IMR-90 (cell line): Measurements from ENCODE around the gene CCDC194. TPM values are rescaled to one million over a fixed set of nuclear protein-coding genes. Genes with fewer than 3 reads are reported as not detected.

Source experiments
- ATAC-seq: fragments of 200-7000 bp; cut with Tn5 transposase; 2 replicates; pipeline ENCODE4 v1.9.1; 2020; ENCODE audit warnings: low read depth, mild to moderate bottlenecking, moderate library complexity
- BruUV-seq: library from RNA; stranded (reverse); fragments of 400-500 nt; replicated peaks from 2 replicates; lab custom pipeline; 2021; lab: Mats Ljungman, UMichigan
- CTCF ChIA-PET: fragments of 300-600 bp; formaldehyde crosslinking; extraction: SDS; loops from one replicate; lab custom pipeline; 2021; ENCODE audit warnings: antibody characterized with exemption; lab: Yijun Ruan, JAX
- POLR2A ChIA-PET: fragments of 300-600 bp; sonication (Branson Sonifier 250); formaldehyde crosslinking; loops from one replicate; lab custom pipeline; 2022; ENCODE audit warnings: antibody characterized with exemption; ENCODE audit not compliant: unreplicated experiment; lab: Charles Lee
- DNase-seq: peaks from one replicate; pipeline ENCODE4 v3.0.0; 2013
- H2AFZ ChIP-seq: replicated peaks from 2 replicates; pipeline ENCODE3; 2013; ENCODE audit warnings: low read length, mild to moderate bottlenecking; ENCODE audit not compliant: poor library complexity
- H2AK5ac ChIP-seq: 2 replicates; pipeline ENCODE4 v1.6.1; 2013; ENCODE audit warnings: low read depth, low read length, inconsistent platforms
- H2AK9ac ChIP-seq: replicated peaks from 2 replicates; pipeline ENCODE3; 2013; ENCODE audit warnings: mild to moderate bottlenecking, low read depth, low read length, moderate library complexity; ENCODE audit not compliant: poor library complexity
- H2BK120ac ChIP-seq: 2 replicates; pipeline ENCODE4 v1.6.1; 2013; ENCODE audit warnings: low read depth, low read length, inconsistent platforms
- H2BK15ac ChIP-seq: 3 replicates; pipeline ENCODE4 v1.6.1; 2013; ENCODE audit warnings: low read depth, low read length, inconsistent platforms
- H2BK20ac ChIP-seq: 2 replicates; pipeline ENCODE4 v1.6.1; 2013; ENCODE audit warnings: low read depth, mild to moderate bottlenecking, inconsistent platforms, low read length, moderate library complexity
- H2BK5ac ChIP-seq: 2 replicates; pipeline ENCODE4 v1.6.1; 2013; ENCODE audit warnings: mild to moderate bottlenecking, low read depth, low read length, inconsistent platforms; ENCODE audit not compliant: poor library complexity, severe bottlenecking
- H3K14ac ChIP-seq: replicated peaks from 2 replicates; pipeline ENCODE4 v1.6.1; 2013; ENCODE audit warnings: low read depth, low read length, inconsistent platforms
- H3K18ac ChIP-seq: 2 replicates; pipeline ENCODE4 v1.6.1; 2013; ENCODE audit warnings: low read depth, low read length, control low read depth
- H3K23ac ChIP-seq: 2 replicates; pipeline ENCODE4 v1.6.1; 2013; ENCODE audit warnings: low read depth, low read length, inconsistent platforms
- H3K27ac ChIP-seq: 2 replicates; pipeline ENCODE4 v1.5.1; 2013; ENCODE audit warnings: mild to moderate bottlenecking, control low read depth, low read length; ENCODE audit not compliant: insufficient read depth
- H3K27me3 ChIP-seq: 2 replicates; pipeline ENCODE4 v1.6.1; 2013; ENCODE audit warnings: low read length; ENCODE audit not compliant: control insufficient read depth, insufficient read depth
- H3K36me3 ChIP-seq: 2 replicates; pipeline ENCODE4 v1.6.1; 2013; ENCODE audit warnings: low read length, mixed read lengths; ENCODE audit not compliant: control insufficient read depth, insufficient read depth
- H3K4ac ChIP-seq: 2 replicates; pipeline ENCODE4 v1.6.1; 2013; ENCODE audit warnings: low read depth, low read length, inconsistent platforms
- H3K4me1 ChIP-seq: 2 replicates; pipeline ENCODE4 v1.6.1; 2013; ENCODE audit warnings: low read length, mixed read lengths; ENCODE audit not compliant: control insufficient read depth, insufficient read depth
- H3K4me2 ChIP-seq: 2 replicates; pipeline ENCODE4 v1.6.1; 2013; ENCODE audit warnings: low read depth, mild to moderate bottlenecking, control low read depth, low read length, moderate library complexity
- H3K4me3 ChIP-seq: 2 replicates; pipeline ENCODE4 v1.5.1; 2013; ENCODE audit warnings: low read depth, mild to moderate bottlenecking, control low read depth, low read length, moderate library complexity; ENCODE audit not compliant: insufficient read depth
- H3K56ac ChIP-seq: 2 replicates; pipeline ENCODE4 v1.6.1; 2013; ENCODE audit warnings: low read length, inconsistent platforms; ENCODE audit not compliant: insufficient read depth; ENCODE audit errors: extremely low read depth
- H3K79me1 ChIP-seq, 2 experiments: 2 replicates each; pipeline ENCODE4 v1.6.1; 2013; ENCODE audit warnings: low read length in 2 of 2, inconsistent platforms in 1 of 2, low read depth in 1 of 2
- H3K9ac ChIP-seq: 2 replicates; pipeline ENCODE4 v1.6.1; 2013; ENCODE audit warnings: low read depth, low read length, control low read depth
- H3K9me1 ChIP-seq: 2 replicates; pipeline ENCODE4 v1.6.1; 2013; ENCODE audit warnings: low read length, inconsistent platforms; ENCODE audit not compliant: insufficient read depth
- H3K9me3 ChIP-seq: 2 replicates; pipeline ENCODE4 v1.6.1; 2013; ENCODE audit warnings: low read length; ENCODE audit not compliant: control insufficient read depth, insufficient read depth
- H4K20me1 ChIP-seq: 2 replicates; pipeline ENCODE4 v1.6.1; 2013; ENCODE audit warnings: low read length, inconsistent platforms; ENCODE audit not compliant: insufficient read depth
- H4K5ac ChIP-seq: 2 replicates; pipeline ENCODE4 v1.6.1; 2013; ENCODE audit warnings: mild to moderate bottlenecking, low read depth, low read length, control low read depth
- H4K8ac ChIP-seq, 2 experiments: 2 replicates each; pipeline ENCODE4 v1.6.1; 2013; ENCODE audit warnings: low read depth in 2 of 2, low read length in 2 of 2, control low read depth in 1 of 2, inconsistent platforms in 1 of 2
- H4K91ac ChIP-seq: 2 replicates; pipeline ENCODE4 v1.6.1; 2013; ENCODE audit warnings: low read depth, low read length, inconsistent platforms; ENCODE audit not compliant: insufficient read depth
- CTCF ChIP-seq: conservative IDR thresholded peaks from 2 replicates; pipeline ENCODE4 v1.5.1; 2012; ENCODE audit warnings: mild to moderate bottlenecking, low read depth, low read length, improper control_type of control experiment
- ELK1 ChIP-seq: fragments of 150-350 bp; IDR thresholded peaks from 2 replicates; pipeline ENCODE4 v1.6.1; 2016; ENCODE audit warnings: low read depth, mild to moderate bottlenecking, low read length, moderate library complexity, borderline replicate concordance
- WGBS, 2 experiments: methylation state at CpG; one replicate each; pipeline versions ENCODE4 v1.1.5 to v1.1.7; 2013; ENCODE audit warnings: missing lambda C conversion rate in 2 of 2; ENCODE audit not compliant: insufficient read length in 1 of 2; ENCODE audit errors: extremely low coverage in 2 of 2; 5-methylcytosine and 5-hydroxymethylcytosine counted together
- dilution Hi-C: fragments of 300-500 bp; cut with HindIII; formaldehyde crosslinking; loops from one replicate; pipeline ENCODE4 v1.14.3; 2018; ENCODE audit warnings: low sequenced_read_pairs; ENCODE audit not compliant: unreplicated experiment
- in situ Hi-C: fragments of 300-500 bp; cut with MboI; formaldehyde crosslinking; loops from 3 replicates; pipeline ENCODE4 v1.14.3; 2019; ENCODE audit warnings: low sequenced_read_pairs, inconsistent platforms, mixed read lengths
- intact Hi-C: fragments of 100-400 bp; cut with micrococcal nuclease; formaldehyde crosslinking; loops from 2 replicates; pipeline ENCODE4 v1.10.0; 2022
- polyA plus RNA-seq, 3 experiments: library from polyadenylated mRNA; depleted of rRNA; stranded (reverse); fragments of >200 nt; gene quantifications; 2 replicates each; pipeline ENCODE4 v1.2.3, GENCODE V29; 2012; ENCODE audit warnings: low replicate concordance in 1 of 3
- total RNA-seq: library from RNA; depleted of rRNA; stranded (reverse); fragments of >200 nt; gene quantifications from 2 replicates; pipeline ENCODE4 v1.2.3, GENCODE V29; 2012

The CCDC194 gene
- total and polyA plus RNA-seq, 2 of the 4 experiments (the other 2 are of a cell fraction), result not detected

- WGBS, 2 experiments, result 100% methylated on average over 2 of the region's 4 CpGs; no CpG with 5 or more reads in 1 of the 2 experiments
- dilution Hi-C loops, result no loop called here
These were observed 27.9 kb upstream of the CCDC194 start for GRCh38 chr19:17421942-17422341.

More at GRCh38 chr19:17421942-17422341, 27.9 kb upstream of the CCDC194 start:
- no peak overlapping the region for H3K4ac ChIP-seq
- H3K27ac ChIP-seq, result no peak overlapping the region
- H3K79me1 ChIP-seq, result peaks cover 5 to 12% of the 10 kb centered on the region in 2 experiments; a peak in 3 of 4 replicates
- H3K23ac ChIP-seq, result no peak overlapping the region
- no peak overlapping the region for H4K5ac ChIP-seq
- in situ Hi-C loops (no loop called here), intact Hi-C loops (no loop called here)
- peaks cover 7% of the 10 kb centered on the region; the same call in 1 of the 2 replicates for H3K9me1 ChIP-seq
- DNase-seq (no peak), ATAC-seq (no peak)
- no peaks in the 10 kb centered on the region for H3K9me3 ChIP-seq
- H2AFZ ChIP-seq, result no peak overlapping the region
- H2BK5ac ChIP-seq, result no peak overlapping the region
- CTCF ChIA-PET, result no interaction called here
- no peak overlapping the region for H2BK20ac ChIP-seq
- no peak overlapping the region for H3K9ac ChIP-seq
- peaks cover 5% of the 10 kb centered on the region; the same call in 1 of the 2 replicates for H3K36me3 ChIP-seq
- H3K4me2 ChIP-seq, result no peak overlapping the region
- H2BK15ac ChIP-seq, result no peak overlapping the region
- peaks cover 4% of the 10 kb centered on the region; the same call in 1 of the 2 replicates for H3K4me1 ChIP-seq
- no peaks in the 10 kb centered on the region for H3K27me3 ChIP-seq
- H3K56ac ChIP-seq, result no peak overlapping the region
- no peak overlapping the region for H2AK9ac ChIP-seq
- H4K20me1 ChIP-seq, result no peaks in the 10 kb centered on the region
- TF ChIP-seq CTCF (no peak), ELK1 (no peak)
- H4K91ac ChIP-seq, result no peak overlapping the region
- no peak overlapping the region for H3K14ac ChIP-seq
- POLR2A ChIA-PET, result no interaction called here
- H2BK120ac ChIP-seq, result no peak overlapping the region
- no peak overlapping the region for H3K4me3 ChIP-seq
- BruUV-seq, result no TSS peak
- H3K18ac ChIP-seq, result no peak overlapping the region
- no peak overlapping the region for H4K8ac ChIP-seq
- no peak overlapping the region for H2AK5ac ChIP-seq
